HUES6 (cell line): Measurements from ENCODE around the gene IGF2R.

Experiments used
- H3K27ac ChIP-seq: 2 replicates; pipeline ENCODE4 v1.7.0; 2013; ENCODE audit warnings: low read depth, mild to moderate bottlenecking, low read length, inconsistent platforms
- H3K27me3 ChIP-seq: 2 replicates; pipeline ENCODE4 v1.6.1; 2013; ENCODE audit warnings: low read length; ENCODE audit not compliant: control insufficient read depth, insufficient read depth
- H3K36me3 ChIP-seq: 2 replicates; pipeline ENCODE4 v1.6.1; 2013; ENCODE audit warnings: low read length; ENCODE audit not compliant: control insufficient read depth, insufficient read depth
- H3K4me1 ChIP-seq: 2 replicates; pipeline ENCODE4 v1.6.1; 2013; ENCODE audit warnings: low read length; ENCODE audit not compliant: control insufficient read depth, insufficient read depth
- H3K4me3 ChIP-seq: 2 replicates; pipeline ENCODE4 v1.5.1; 2013; ENCODE audit warnings: low read depth, low read length
- H3K9ac ChIP-seq: one replicate; pipeline ENCODE4 v1.6.1; 2013; ENCODE audit warnings: mild to moderate bottlenecking, low read length
- H3K9me3 ChIP-seq: 2 replicates; pipeline ENCODE4 v1.6.1; 2013; ENCODE audit warnings: low read depth, low read length; ENCODE audit not compliant: control insufficient read depth, insufficient read depth

Gene IGF2R

GRCh38 chr6:160031871-160032270 is 63.0 kb downstream of the IGF2R start:
- Histone ChIP-seq H3K4me3 (no peak overlapping the region), H3K27ac (no peak overlapping the region), H3K9ac (no peak overlapping the region), H3K4me1 (0 out of 2 replicates have a peak, but pooled peaks cover 2% of the 10 kb centered on the region), H3K9me3 (no peaks in the 10 kb centered on the region), H3K36me3 (peaks cover 86% of the 10 kb centered on the region), H3K27me3 (no peaks in the 10 kb centered on the region)

GRCh38 chr6:160032538-160032937 is 63.7 kb downstream of the IGF2R start:
- Histone ChIP-seq H3K4me3 (no peak overlapping the region), H3K27ac (no peak overlapping the region), H3K9ac (no peak overlapping the region), H3K27me3 (no peaks in the 10 kb centered on the region), H3K36me3 (peaks cover 82% of the 10 kb centered on the region), H3K9me3 (no peaks in the 10 kb centered on the region), H3K4me1 (0 out of 2 replicates have a peak, but pooled peaks cover 2% of the 10 kb centered on the region)

DNA sequence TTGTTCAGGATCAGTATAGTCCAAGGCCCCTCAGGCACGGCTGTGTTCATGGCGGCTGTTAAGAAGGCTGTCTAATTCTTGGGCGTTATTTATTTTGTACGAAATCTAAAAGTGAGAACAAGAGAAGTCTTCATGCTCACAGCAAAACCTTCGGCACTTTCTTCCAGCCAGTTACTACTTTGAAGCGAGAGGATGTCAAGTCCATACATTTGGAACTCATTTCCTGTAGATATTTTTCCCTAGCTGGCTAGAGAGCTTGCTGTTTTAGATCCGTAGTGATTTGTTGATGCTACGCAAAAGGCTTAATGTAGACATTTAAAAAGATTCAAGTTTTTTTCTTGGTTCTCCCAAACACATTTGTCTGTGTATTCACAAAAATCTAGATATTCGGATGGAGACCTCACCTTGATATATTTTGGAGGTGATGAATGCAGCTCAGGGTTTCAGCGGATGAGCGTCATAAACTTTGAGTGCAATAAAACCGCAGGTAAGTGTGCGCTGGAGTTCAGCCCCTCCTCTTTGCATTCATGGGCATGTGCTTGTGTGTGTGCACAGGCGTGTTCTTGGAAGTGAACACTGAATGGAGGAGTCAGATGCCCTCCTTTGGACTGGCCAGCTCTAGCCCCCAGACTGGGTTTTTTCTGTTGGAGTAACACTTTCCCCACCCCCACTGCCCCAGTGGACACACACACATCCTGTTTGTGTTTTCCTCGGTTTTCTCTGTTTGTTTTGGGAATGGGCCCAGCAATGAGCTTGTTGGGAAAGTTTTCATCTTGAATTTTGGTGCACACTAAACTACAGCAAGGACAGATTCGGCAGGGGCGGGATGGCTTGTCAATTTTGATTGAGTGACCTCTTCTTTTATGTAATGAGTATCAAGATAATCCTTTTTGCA is 65.4 kb downstream of the IGF2R start:
- Histone ChIP-seq H3K9me3 (no peaks in the 10 kb centered on the region), H3K27me3 (no peaks in the 10 kb centered on the region), H3K36me3 (peaks cover 76% of the 10 kb centered on the region), H3K4me1 (0 out of 2 replicates have a peak, but pooled peaks cover 2% of the 10 kb centered on the region), H3K9ac (no peak overlapping the region), H3K4me3 (no peak overlapping the region), H3K27ac (no peak overlapping the region)

DNA sequence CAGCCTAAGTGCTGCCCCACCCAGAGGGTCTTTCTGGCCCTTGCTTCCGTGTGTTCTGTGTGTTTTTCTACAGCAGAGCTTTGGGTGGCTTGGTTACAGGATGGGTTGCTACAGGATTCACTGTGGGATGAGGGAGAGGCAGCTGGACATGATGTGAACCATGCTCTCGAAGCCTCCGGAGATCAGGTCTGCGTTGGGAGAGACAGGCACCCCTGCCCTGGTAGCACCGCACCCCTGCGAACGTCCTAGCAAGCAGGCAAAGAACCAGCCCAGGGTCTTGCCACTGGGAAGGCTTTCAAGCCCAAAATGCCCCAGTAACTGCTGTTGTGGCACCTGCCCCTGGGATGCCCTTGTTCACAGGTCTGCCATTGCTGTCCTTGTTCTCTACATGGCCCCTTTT is 66.4 kb downstream of the IGF2R start:
- Histone ChIP-seq H3K9me3 (no peaks in the 10 kb centered on the region), H3K9ac (no peak overlapping the region), H3K27me3 (no peaks in the 10 kb centered on the region), H3K4me1 (no peaks in the 10 kb centered on the region), H3K36me3 (peaks cover 79% of the 10 kb centered on the region), H3K4me3 (no peak overlapping the region), H3K27ac (no peak overlapping the region)

GRCh38 chr6:160035693-160036330 is 66.9 kb downstream of the IGF2R start:
- Histone ChIP-seq H3K36me3 (peaks cover 80% of the 10 kb centered on the region), H3K27me3 (no peaks in the 10 kb centered on the region), H3K27ac (no peak overlapping the region), H3K9me3 (no peaks in the 10 kb centered on the region), H3K4me3 (no peak overlapping the region), H3K9ac (no peak overlapping the region), H3K4me1 (no peaks in the 10 kb centered on the region)

DNA sequence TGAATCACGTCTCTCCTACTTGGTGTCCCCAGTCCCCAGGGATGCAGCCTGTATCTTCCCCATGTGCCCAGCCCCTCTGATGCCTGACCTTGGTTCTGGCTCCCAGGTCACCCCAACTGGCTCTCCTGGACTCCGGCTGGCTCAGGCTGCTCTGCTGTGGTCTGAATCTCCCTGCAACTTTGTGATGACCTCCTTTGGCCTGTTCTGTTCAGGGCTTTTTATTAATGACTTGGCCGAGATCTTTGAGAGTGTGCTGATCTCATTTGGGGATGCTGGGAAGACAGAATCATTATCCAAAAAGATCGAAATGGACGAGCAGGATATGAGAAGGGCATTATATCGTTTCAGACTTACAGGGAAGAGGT is 67.4 kb downstream of the IGF2R start:
- Histone ChIP-seq H3K4me3 (no peak overlapping the region), H3K36me3 (peaks cover 80% of the 10 kb centered on the region), H3K4me1 (no peaks in the 10 kb centered on the region), H3K9me3 (no peaks in the 10 kb centered on the region), H3K27me3 (no peaks in the 10 kb centered on the region), H3K27ac (no peak overlapping the region), H3K9ac (no peak overlapping the region)

GRCh38 chr6:160036790-160037206 is 67.9 kb downstream of the IGF2R start:
- Histone ChIP-seq H3K36me3 (peaks cover 80% of the 10 kb centered on the region), H3K27me3 (no peaks in the 10 kb centered on the region), H3K4me1 (no peaks in the 10 kb centered on the region), H3K27ac (no peak overlapping the region), H3K4me3 (no peak overlapping the region), H3K9me3 (no peaks in the 10 kb centered on the region), H3K9ac (no peak overlapping the region)

DNA sequence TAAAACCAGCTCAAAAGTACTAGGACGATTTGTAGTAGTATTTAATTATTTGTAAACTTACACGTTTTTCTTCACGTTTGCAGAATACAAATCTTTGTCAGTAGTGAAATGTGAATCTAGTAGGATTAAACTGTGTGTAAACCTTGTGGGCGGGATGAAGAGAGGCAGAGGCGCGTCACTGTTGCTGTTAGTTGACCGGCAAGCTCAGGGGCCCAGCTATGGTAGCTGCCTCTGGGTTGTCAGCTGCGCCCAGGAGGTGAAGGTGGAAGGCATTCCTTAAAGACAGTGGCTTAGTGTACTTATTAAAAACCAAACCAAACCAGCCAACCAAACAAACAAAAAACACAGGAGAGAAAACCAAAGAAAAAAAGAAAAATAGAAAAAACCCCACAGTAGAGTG is 69.6 kb downstream of the IGF2R start:
- H3K4me3 ChIP-seq: no peak overlapping the region
- H3K27ac ChIP-seq: no peak overlapping the region
- H3K9me3 ChIP-seq: no peaks in the 10 kb centered on the region
- H3K36me3 ChIP-seq: peaks cover 79% of the 10 kb centered on the region
- H3K9ac ChIP-seq: no peak overlapping the region
- no peaks in the 10 kb centered on the region for H3K4me1 ChIP-seq
- no peaks in the 10 kb centered on the region for H3K27me3 ChIP-seq

DNA sequence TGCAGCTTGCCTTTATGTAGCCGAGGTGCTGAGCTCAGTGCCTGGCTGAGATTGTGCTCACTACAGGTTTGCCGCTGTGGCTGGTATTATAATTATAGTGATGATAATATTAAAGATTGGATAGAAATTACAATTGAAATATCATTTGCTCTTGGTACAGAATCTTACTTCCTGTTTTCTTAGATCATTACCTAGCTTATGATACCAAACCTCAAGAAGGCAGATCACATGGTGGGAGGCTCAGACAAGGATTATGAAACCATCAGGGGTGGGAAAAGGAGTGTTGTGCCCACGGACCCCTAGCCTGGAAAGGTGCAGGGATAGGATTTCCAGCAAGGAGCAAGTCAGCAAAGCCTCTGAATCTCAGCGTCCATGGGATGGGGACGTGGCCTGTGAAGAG is 70.6 kb downstream of the IGF2R start:
- Histone ChIP-seq H3K9me3 (no peaks in the 10 kb centered on the region), H3K27me3 (no peaks in the 10 kb centered on the region), H3K36me3 (peaks cover 79% of the 10 kb centered on the region), H3K27ac (no peak overlapping the region), H3K4me1 (no peaks in the 10 kb centered on the region), H3K4me3 (no peak overlapping the region), H3K9ac (no peak overlapping the region)

DNA sequence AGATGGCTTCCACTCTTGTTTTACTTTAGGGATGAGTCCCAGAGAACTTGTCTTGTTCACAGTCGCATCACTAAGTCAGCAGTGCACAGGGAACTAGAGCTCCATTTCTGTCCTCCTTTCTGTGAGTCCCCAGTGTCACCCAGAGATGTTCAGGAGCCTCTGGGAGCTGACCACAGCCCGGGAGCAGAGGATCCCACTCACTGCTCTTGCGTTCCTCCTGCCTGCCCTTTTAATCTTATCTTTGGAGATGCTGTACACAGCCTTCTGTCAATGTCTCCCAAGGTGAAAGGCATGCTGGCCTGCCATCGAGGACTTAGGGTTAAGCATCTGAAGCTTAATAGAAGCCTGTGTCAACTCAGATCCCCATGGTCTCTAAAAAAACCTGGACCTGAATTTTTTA is 71.2 kb downstream of the IGF2R start:
- Histone ChIP-seq H3K9ac (no peak overlapping the region), H3K36me3 (peaks cover 79% of the 10 kb centered on the region), H3K27ac (no peak overlapping the region), H3K4me3 (no peak overlapping the region), H3K9me3 (no peaks in the 10 kb centered on the region), H3K4me1 (no peaks in the 10 kb centered on the region), H3K27me3 (no peaks in the 10 kb centered on the region)

GRCh38 chr6:160040527-160041264 is 71.8 kb downstream of the IGF2R start:
- H3K4me1 ChIP-seq: no peaks in the 10 kb centered on the region

More at GRCh38 chr6:160040527-160041264, 71.8 kb downstream of the IGF2R start:
- Histone ChIP-seq H3K27ac (no peak overlapping the region), H3K36me3 (peaks cover 79% of the 10 kb centered on the region), H3K4me3 (no peak overlapping the region), H3K27me3 (no peaks in the 10 kb centered on the region), H3K9ac (no peak overlapping the region), H3K9me3 (no peaks in the 10 kb centered on the region)
